ENCODE data around the gene EPAS1. TPM values are rescaled to one million over a fixed set of nuclear protein-coding genes. Genes with fewer than 3 reads are reported as not detected.

Gene EPAS1
- total and polyA plus RNA-seq, 2 of the 8 experiments (the other 6 are each of a cell fraction or from before 2014, with no cell fraction given), result 2.0 to 4.9 TPM

DNA sequence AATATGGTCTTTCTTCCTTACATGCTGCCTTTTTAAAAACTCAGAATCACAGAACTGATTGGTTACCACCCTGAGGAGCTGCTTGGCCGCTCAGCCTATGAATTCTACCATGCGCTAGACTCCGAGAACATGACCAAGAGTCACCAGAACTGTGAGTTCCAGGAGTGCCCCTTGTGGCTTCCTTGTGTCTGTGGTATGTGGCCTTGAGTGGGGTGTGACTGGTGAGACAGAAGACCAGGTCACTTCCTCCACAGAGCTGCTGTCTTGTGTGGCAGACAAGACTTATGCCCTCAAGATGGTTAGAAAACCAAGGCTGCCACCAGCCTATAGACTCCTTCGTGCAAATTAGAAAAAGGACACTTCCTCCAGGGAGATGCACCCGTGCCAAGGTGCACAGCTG is 72.6 kb downstream of the EPAS1 start:
- ChIA-PET CTCF (ENCODE audit: partially characterized antibody) (interaction anchor here (0.9 to 5.8 kb wide), 7 partner anchors 11 to 359 kb away, joined by 3 to 52 read pairs (median 4); no protein-coding TSS in a partner anchor), POLR2A (ENCODE audit: partially characterized antibody) (no interaction called here)
- Histone ChIP-seq H3K23me2 (ENCODE audit: low read depth, low read length) (no peaks in the 10 kb centered on the region), H3K18ac (ENCODE audit: extremely low read depth, low read length) (no peak overlapping the region), H3K27ac (ENCODE audit: low read depth, low read length) (no peak overlapping the region), H4K5ac (ENCODE audit: insufficient read length, low read depth, low read length) (no peak overlapping the region), H3K4me2 (ENCODE audit: insufficient read depth in 1 of 2, low read depth in 2 of 2, low read length in 2 of 2) (no peak overlapping the region), H2BK120ac (replicated peaks; ENCODE audit: low read depth, low read length) (no peak overlapping the region), H2BK15ac (ENCODE audit: low read length) (no peak overlapping the region), H3K4me1 (replicated peaks in 1 of 4; ENCODE audit: control insufficient read depth in 3 of 4, insufficient read depth in 4 of 4, low read length in 3 of 4) (no peaks in the 10 kb centered on the region), H4K20me1 (replicated peaks in 1 of 2; ENCODE audit: control insufficient read depth in 1 of 2, insufficient read depth in 2 of 2, low read length in 2 of 2) (no peaks in the 10 kb centered on the region), H2BK5ac (ENCODE audit: low read depth, low read length) (no peak overlapping the region), H3K79me1 (ENCODE audit: low read depth, low read length) (no peaks in the 10 kb centered on the region), H2BK12ac (ENCODE audit: low read depth, low read length) (no peak overlapping the region), H3K23ac (ENCODE audit: insufficient read length) (no peak overlapping the region), H3K9ac (replicated peaks in 1 of 4; ENCODE audit: extremely low read depth in 1 of 4, low read depth in 3 of 4, low read length in 3 of 4) (no peak overlapping the region), H3K14ac (ENCODE audit: insufficient read length) (no peak overlapping the region), H4K8ac (ENCODE audit: extremely low read depth, insufficient read depth, low read length) (no peak overlapping the region), H3K4me3 (ENCODE audit: extremely low read depth in 1 of 4, insufficient read depth in 2 of 4, low read depth in 3 of 4, low read length in 4 of 4) (no peak overlapping the region), H2AK5ac (ENCODE audit: low read depth, low read length) (no peak overlapping the region), H3K79me2 (ENCODE audit: control insufficient read depth in 1 of 2, insufficient read depth in 2 of 2, low read length in 2 of 2) (no peaks in the 10 kb centered on the region), H3K36me3 (ENCODE audit: control insufficient read depth in 2 of 4, insufficient read depth in 4 of 4, low read length in 3 of 4) (no peaks in the 10 kb centered on the region), H3K27me3 (replicated peaks in 1 of 4; ENCODE audit: control insufficient read depth in 3 of 4, extremely low read depth in 1 of 4, insufficient read depth in 3 of 4, low read length in 3 of 4) (no peaks in the 10 kb centered on the region), H3K4ac (replicated peaks; ENCODE audit: insufficient read length, low read depth, low read length) (no peak overlapping the region), H2AFZ (ENCODE audit: low read length) (no peak overlapping the region), H3K9me3 (ENCODE audit: insufficient read depth in 2 of 2, low read depth in 1 of 2, low read length in 1 of 2) (peaks cover 0 to 4% of the 10 kb centered on the region in 2 experiments; a peak in 1 of 4 replicates), H2BK20ac (ENCODE audit: low read length) (no peak overlapping the region), H3K56ac (replicated peaks; ENCODE audit: insufficient read length, low read depth, low read length) (no peak overlapping the region), H4K91ac (replicated peaks; ENCODE audit: insufficient read length, low read length) (no peak overlapping the region)
- WGBS, 2 experiments (ENCODE audit: extremely low coverage in 1 of 2, insufficient coverage in 1 of 2, insufficient read length in 1 of 2, insufficient replicate concordance in 2 of 2, low coverage in 1 of 2, low lambda C conversion rate in 2 of 2, missing lambda C conversion rate in 1 of 2), result 87% methylated on average over 5 of the region's 5 CpGs; no CpG with 5 or more reads in 1 of the 2 experiments
- DNase-seq (ENCODE audit: low read depth in 1 of 2, low spot score in 2 of 2), result no peak
- no peak for FAIRE-seq
- TF ChIP-seq MAFK (IDR thresholded peaks at IDR 0.05; ENCODE audit: low read depth, low read length), result no peak
- no peak for TF ChIP-seq SP1 (IDR thresholded peaks at IDR 0.05; ENCODE audit: low read depth, low read length)
- no peak for TF ChIP-seq RNF2 (IDR thresholded peaks at IDR 0.05; ENCODE audit: borderline replicate concordance, low read depth, low read length, missing control alignments, poor library complexity, severe bottlenecking)
- TF ChIP-seq, protein P1, sequence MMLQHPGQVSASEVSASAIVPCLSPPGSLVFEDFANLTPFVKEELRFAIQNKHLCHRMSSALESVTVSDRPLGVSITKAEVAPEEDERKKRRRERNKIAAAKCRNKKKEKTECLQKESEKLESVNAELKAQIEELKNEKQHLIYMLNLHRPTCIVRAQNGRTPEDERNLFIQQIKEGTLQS (IDR thresholded peaks at IDR 0.05; ENCODE audit: insufficient read depth, low read depth, low read length), result no peak
- no peak for TF ChIP-seq CREB1 (IDR thresholded peaks at IDR 0.05)
- TF ChIP-seq SIN3A (conservative IDR thresholded peaks at IDR 0.05 in 1 of 2, IDR thresholded peaks at IDR 0.05 in 1 of 2; ENCODE audit: low read depth in 1 of 2, low read length in 2 of 2), result no peak
- TF ChIP-seq TAF7 (optimal IDR thresholded peaks at IDR 0.05; ENCODE audit: borderline replicate concordance, low read depth, low read length), result no peak
- TF ChIP-seq, protein P2, sequence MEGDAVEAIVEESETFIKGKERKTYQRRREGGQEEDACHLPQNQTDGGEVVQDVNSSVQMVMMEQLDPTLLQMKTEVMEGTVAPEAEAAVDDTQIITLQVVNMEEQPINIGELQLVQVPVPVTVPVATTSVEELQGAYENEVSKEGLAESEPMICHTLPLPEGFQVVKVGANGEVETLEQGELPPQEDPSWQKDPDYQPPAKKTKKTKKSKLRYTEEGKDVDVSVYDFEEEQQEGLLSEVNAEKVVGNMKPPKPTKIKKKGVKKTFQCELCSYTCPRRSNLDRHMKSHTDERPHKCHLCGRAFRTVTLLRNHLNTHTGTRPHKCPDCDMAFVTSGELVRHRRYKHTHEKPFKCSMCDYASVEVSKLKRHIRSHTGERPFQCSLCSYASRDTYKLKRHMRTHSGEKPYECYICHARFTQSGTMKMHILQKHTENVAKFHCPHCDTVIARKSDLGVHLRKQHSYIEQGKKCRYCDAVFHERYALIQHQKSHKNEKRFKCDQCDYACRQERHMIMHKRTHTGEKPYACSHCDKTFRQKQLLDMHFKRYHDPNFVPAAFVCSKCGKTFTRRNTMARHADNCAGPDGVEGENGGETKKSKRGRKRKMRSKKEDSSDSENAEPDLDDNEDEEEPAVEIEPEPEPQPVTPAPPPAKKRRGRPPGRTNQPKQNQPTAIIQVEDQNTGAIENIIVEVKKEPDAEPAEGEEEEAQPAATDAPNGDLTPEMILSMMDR (IDR thresholded peaks at IDR 0.05; ENCODE audit: control extremely low read depth in 1 of 3, insufficient read depth in 1 of 3, low read depth in 1 of 3, low read length in 3 of 3), result no peak
- TF ChIP-seq TCF12 (IDR thresholded peaks at IDR 0.05; ENCODE audit: low read depth, low read length), result no peak
- TF ChIP-seq CHD1 (IDR thresholded peaks at IDR 0.05; ENCODE audit: low read depth, low read length), result no peak
- TF ChIP-seq CBX8 (IDR thresholded peaks at IDR 0.05; ENCODE audit: borderline replicate concordance, low read depth, low read length), result no peak
